Kidney (tissue), 14 donors: ENCODE results near the gene GALNT1. TPM values are rescaled to one million over a fixed set of nuclear protein-coding genes. Genes with fewer than 3 reads are reported as not detected.

Experiments
- DNase-seq, 5 donors: peaks; one replicate each; pipeline ENCODE4 v3.0.0-alpha.2; 2013 to 2020
- FAIRE-seq: peaks from 2 replicates; lab custom pipeline; 2012; peaks lifted over from hg19 to GRCh38; lab: Jason Lieb, UNC
- H3K27ac ChIP-seq, 2 donors: one replicate each; pipeline ENCODE4 v1.7.0; 2013; ENCODE audit warnings: low read depth in 2 of 2, low read length in 2 of 2, inconsistent platforms in 1 of 2
- H3K27me3 ChIP-seq: one replicate; pipeline ENCODE4 v1.7.1; 2013; ENCODE audit warnings: low read length, inconsistent platforms; ENCODE audit not compliant: control insufficient read depth, insufficient read depth
- H3K36me3 ChIP-seq, 3 donors: one replicate each; pipeline versions ENCODE4 v1.7.0 to v1.7.1; 2013; ENCODE audit warnings: low read length in 3 of 3, control low read depth in 1 of 3, inconsistent platforms in 1 of 3; ENCODE audit not compliant: insufficient read depth in 3 of 3, control insufficient read depth in 2 of 3
- H3K4me1 ChIP-seq, 3 donors: one replicate each; pipeline versions ENCODE4 v1.7.0 to v1.7.1; 2013; ENCODE audit warnings: low read length in 3 of 3, inconsistent platforms in 1 of 3, low read depth in 1 of 3; ENCODE audit not compliant: control insufficient read depth in 2 of 3, insufficient read depth in 2 of 3
- H3K4me3 ChIP-seq, 3 donors: one replicate each; pipeline versions ENCODE4 v1.7.0 to v1.8.1; 2013; ENCODE audit warnings: low read length in 3 of 3, control low read depth in 1 of 3, inconsistent platforms in 1 of 3
- H3K9ac ChIP-seq, 3 donors: one replicate each; pipeline versions ENCODE4 v1.7.0 to v1.7.1; 2013; ENCODE audit warnings: low read length in 3 of 3, control low read depth in 1 of 3, inconsistent platforms in 1 of 3
- H3K9me3 ChIP-seq, 3 donors: one replicate each; pipeline versions ENCODE4 v1.7.0 to v1.7.1; 2013; ENCODE audit warnings: low read length in 3 of 3, control low read depth in 1 of 3, inconsistent platforms in 1 of 3; ENCODE audit not compliant: control insufficient read depth in 2 of 3, insufficient read depth in 1 of 3
- CTCF ChIP-seq: IDR thresholded peaks from 3 replicates; pipeline ENCODE4 v1.5.1; 2012; ENCODE audit warnings: mild to moderate bottlenecking, moderate library complexity, borderline replicate concordance; ENCODE audit not compliant: insufficient read depth; ENCODE audit errors: extremely low read depth
- intact Hi-C: fragments of 100-400 bp; cut with DNase I; formaldehyde crosslinking; loops from one replicate; pipeline ENCODE4 v1.11.1; 2022
- polyA plus RNA-seq: library from polyadenylated mRNA; stranded (reverse); fragments of 350-450 nt; fragmentation: Illumina TruSeq; extraction: RNeasy Lipid Tissue Mini Kit (QIAGEN cat#74804); gene quantifications from one replicate; pipeline ENCODE4 v1.2.3, GENCODE V29; 2014; ENCODE audit warnings: low read depth, low replicate concordance; ENCODE audit not compliant: insufficient read depth
- total RNA-seq: library from RNA; stranded (reverse); fragmentation: NEBNext Ultra II Directional; extraction: Animal tissue kit (Norgen Biotek cat#: 25700); gene quantifications from one replicate; pipeline ENCODE4 v1.2.1, GENCODE V29; 2021
- donor health status: control.
- donor health status: control.
- donor health status: control.
- donor health status: control.
- donor health status: control.
- donor health status: DM: yes; HTN: yes; CAD: no.
- donor health status: Normal renal cell carcinoma (clear cell type).

The GALNT1 gene
- total and polyA plus RNA-seq, 2 donors from 2014 or later = 11.8 to 59.3 TPM

GRCh38 chr18:35705988-35706387, 124.4 kb downstream of the GALNT1 start:
- intact Hi-C loops = no loop called here
- H3K9me3 ChIP-seq = no peaks in the 10 kb centered on the region
- no peak overlapping the region for H3K9ac ChIP-seq
- H3K27me3 ChIP-seq = no peaks in the 10 kb centered on the region
- H3K27ac ChIP-seq = no peak overlapping the region
- FAIRE-seq = no peak
- H3K4me3 ChIP-seq = no peak overlapping the region
- no peak for TF ChIP-seq CTCF
- peaks cover 0 to 2% (median 0%) of the 10 kb centered on the region in 3 donors for H3K36me3 ChIP-seq
- DNase-seq = no peak
- H3K4me1 ChIP-seq = no peaks in the 10 kb centered on the region

GRCh38 chr18:35707247-35707646, 125.7 kb downstream of the GALNT1 start:
- peaks cover 0 to 2% (median 0%) of the 10 kb centered on the region in 3 donors for H3K36me3 ChIP-seq

GRCh38 chr18:35707674-35708073, 126.1 kb downstream of the GALNT1 start:
- Histone ChIP-seq H3K4me1 (no peaks in the 10 kb centered on the region), H3K27me3 (no peaks in the 10 kb centered on the region), H3K9me3 (no peaks in the 10 kb centered on the region), H3K4me3 (no peak overlapping the region), H3K36me3 (peaks cover 0 to 2% (median 0%) of the 10 kb centered on the region in 3 donors), H3K27ac (no peak overlapping the region), H3K9ac (no peak overlapping the region)
- TF ChIP-seq CTCF = no peak
- intact Hi-C loops = no loop called here
- DNase-seq (no peak), FAIRE-seq (no peak)

More at GRCh38 chr18:35707247-35707646, 125.7 kb downstream of the GALNT1 start:
- Histone ChIP-seq H3K9me3 (no peaks in the 10 kb centered on the region), H3K9ac (no peak overlapping the region), H3K27ac (no peak overlapping the region), H3K4me3 (no peak overlapping the region), H3K27me3 (no peaks in the 10 kb centered on the region), H3K4me1 (no peaks in the 10 kb centered on the region)
- FAIRE-seq (no peak), DNase-seq (no peak)
- intact Hi-C loops = no loop called here
- no peak for TF ChIP-seq CTCF

DNA sequence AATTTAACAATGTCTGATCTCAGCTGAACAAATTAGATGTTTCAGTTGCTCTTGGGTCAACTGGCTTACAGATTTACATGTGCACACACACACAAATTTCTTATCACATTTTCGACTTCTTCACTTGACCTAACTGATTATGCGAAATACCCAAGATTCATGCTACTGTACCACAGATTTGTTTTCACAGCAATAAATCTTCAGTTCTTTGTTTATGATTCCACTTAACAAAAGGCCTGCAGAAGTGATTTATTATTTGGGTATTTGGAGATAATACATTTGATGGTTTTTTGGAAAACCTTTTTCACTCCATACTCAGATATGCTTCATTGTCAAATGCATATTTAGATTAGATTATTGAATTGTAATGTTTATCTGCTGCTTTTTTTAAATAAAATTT, 129.0 kb downstream of the GALNT1 start:
- TF ChIP-seq CTCF = no peak
- H3K27me3 ChIP-seq = no peaks in the 10 kb centered on the region
- no peak for FAIRE-seq

More for the DNA sequence above, 129.0 kb downstream of the GALNT1 start:
- intact Hi-C loops = no loop called here
- no peak for DNase-seq
- Histone ChIP-seq H3K9ac (no peak overlapping the region), H3K27ac (no peak overlapping the region), H3K9me3 (no peaks in the 10 kb centered on the region), H3K4me3 (no peak overlapping the region), H3K4me1 (no peaks in the 10 kb centered on the region), H3K36me3 (peaks cover 0 to 2% (median 0%) of the 10 kb centered on the region in 3 donors)
